Measurements from ENCODE around the gene NRXN3.
"Not testable (repeated sequence)": the region's sequence is repeated elsewhere in the genome, so short reads cannot be mapped to it uniquely, and the experiment has no call there.

DNA sequence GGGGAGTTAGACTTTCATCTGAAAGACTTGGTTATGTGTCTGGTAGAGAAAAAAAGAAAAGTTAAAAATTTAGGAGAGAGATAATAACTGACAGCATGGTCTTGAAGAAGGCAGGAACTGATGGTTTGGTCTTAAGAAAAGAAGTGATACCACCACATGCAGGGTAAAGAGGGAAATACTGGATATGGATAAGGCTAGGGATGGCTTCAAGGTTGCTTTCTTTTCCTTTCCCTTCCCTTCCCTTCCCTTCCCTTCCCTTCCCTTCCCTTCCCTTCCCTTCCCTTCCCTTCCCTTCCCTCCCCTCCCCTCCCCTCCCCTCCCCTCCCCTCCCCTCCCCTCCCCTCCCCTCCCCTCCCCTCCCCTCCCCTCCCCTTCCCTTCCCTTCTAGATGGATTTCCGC, 849.7 kb downstream of the NRXN3 start:
- not testable (repeated sequence) for TF ChIP-seq EZH2phosphoT487 (IDR thresholded peaks at IDR 0.05; ENCODE audit: insufficient read depth, low read depth); EZH2 (IDR thresholded peaks at IDR 0.05; ENCODE audit: insufficient read depth, poor library complexity, severe bottlenecking)
